Mesenchymal stem cell (in vitro differentiated cells and primary cell): ENCODE measurements around the gene CD63.

Experiments
- DNase-seq: peaks from one replicate; pipeline ENCODE4 v3.0.0-alpha.2; 2013
- H2AFZ ChIP-seq: one replicate; pipeline ENCODE4 v1.6.1; 2013; ENCODE audit warnings: low read depth, mild to moderate bottlenecking, control low read depth, inconsistent platforms, low read length, moderate library complexity
- H2AK5ac ChIP-seq: 2 replicates; pipeline ENCODE4 v1.6.1; 2013; ENCODE audit warnings: low read length, moderate library complexity, mild to moderate bottlenecking, inconsistent platforms; ENCODE audit not compliant: severe bottlenecking
- H2BK120ac ChIP-seq: one replicate; pipeline ENCODE4 v1.6.1; 2013; ENCODE audit warnings: low read depth, mild to moderate bottlenecking, inconsistent platforms, low read length, moderate library complexity
- H2BK12ac ChIP-seq, 2 experiments: one replicate each; pipeline ENCODE4 v1.6.1; 2013; ENCODE audit warnings: inconsistent platforms in 2 of 2, low read length in 2 of 2, mild to moderate bottlenecking in 2 of 2, moderate library complexity in 2 of 2, control low read depth in 1 of 2
- H2BK15ac ChIP-seq: one replicate; pipeline ENCODE4 v1.6.1; 2013; ENCODE audit warnings: mild to moderate bottlenecking, low read depth, inconsistent platforms; ENCODE audit not compliant: poor library complexity, severe bottlenecking
- H2BK5ac ChIP-seq: 2 replicates; pipeline ENCODE4 v1.6.1; 2013; ENCODE audit warnings: low read depth, mild to moderate bottlenecking, low read length, control low read depth, inconsistent platforms; ENCODE audit not compliant: poor library complexity, severe bottlenecking
- H3K14ac ChIP-seq, 2 experiments: one replicate each; pipeline ENCODE4 v1.6.1; 2013; ENCODE audit warnings: inconsistent platforms in 2 of 2, low read length in 2 of 2, control low read depth in 1 of 2, mild to moderate bottlenecking in 1 of 2, moderate library complexity in 1 of 2
- H3K18ac ChIP-seq, 2 experiments: one replicate each; pipeline ENCODE4 v1.6.1; 2013; ENCODE audit warnings: inconsistent platforms in 2 of 2, low read length in 2 of 2, control low read depth in 1 of 2, low read depth in 1 of 2, mild to moderate bottlenecking in 1 of 2
- H3K23ac ChIP-seq, 2 experiments: one replicate each; pipeline ENCODE4 v1.6.1; 2013; ENCODE audit warnings: inconsistent platforms in 2 of 2, low read length in 2 of 2, mild to moderate bottlenecking in 2 of 2, moderate library complexity in 2 of 2, control low read depth in 1 of 2
- H3K27ac ChIP-seq: 2 replicates; pipeline ENCODE4 v1.5.1; 2013; ENCODE audit warnings: mild to moderate bottlenecking, moderate library complexity, low read length, control low read depth, inconsistent platforms; ENCODE audit not compliant: poor library complexity, severe bottlenecking
- H3K27me3 ChIP-seq, 2 experiments: 2 replicates each; pipeline versions ENCODE4 v1.6.1 to v1.7.0; 2013; ENCODE audit warnings: low read length in 2 of 2, mild to moderate bottlenecking in 2 of 2, moderate library complexity in 2 of 2, control low read depth in 1 of 2, inconsistent platforms in 1 of 2; ENCODE audit not compliant: control insufficient read depth in 1 of 2, insufficient read depth in 1 of 2
- H3K36me3 ChIP-seq, 2 experiments: 2 replicates each; pipeline versions ENCODE4 v1.6.1 to v1.7.0; 2013; ENCODE audit warnings: low read length in 2 of 2, control low read depth in 1 of 2, inconsistent platforms in 1 of 2, low read depth in 1 of 2, mild to moderate bottlenecking in 1 of 2; ENCODE audit not compliant: insufficient read depth in 2 of 2, control insufficient read depth in 1 of 2
- H3K4ac ChIP-seq, 2 experiments: one replicate each; pipeline ENCODE4 v1.6.1; 2013; ENCODE audit warnings: inconsistent platforms in 2 of 2, low read length in 2 of 2, mild to moderate bottlenecking in 2 of 2, moderate library complexity in 2 of 2, control low read depth in 1 of 2, low read depth in 1 of 2
- H3K4me1 ChIP-seq: 2 replicates; pipeline ENCODE4 v1.6.1; 2013; ENCODE audit warnings: low read depth, low read length, control low read depth; ENCODE audit not compliant: control insufficient read depth, insufficient read depth
- H3K4me2 ChIP-seq: 2 replicates; pipeline ENCODE4 v1.6.1; 2013; ENCODE audit warnings: low read length, mild to moderate bottlenecking, inconsistent platforms; ENCODE audit not compliant: poor library complexity, severe bottlenecking
- H3K4me3 ChIP-seq, 2 experiments: 2 replicates each; pipeline versions ENCODE4 v1.5.1 to v1.7.0; 2013; ENCODE audit warnings: low read length in 2 of 2, mild to moderate bottlenecking in 2 of 2, control low read depth in 1 of 2, low read depth in 1 of 2; ENCODE audit not compliant: insufficient read depth in 1 of 2
- H3K79me1 ChIP-seq: replicated peaks from 2 replicates; pipeline ENCODE4 v1.6.1; 2013; ENCODE audit warnings: mild to moderate bottlenecking, control low read depth, low read length, inconsistent platforms; ENCODE audit not compliant: poor library complexity, severe bottlenecking
- H3K9ac ChIP-seq: 2 replicates; pipeline ENCODE4 v1.7.0; 2013; ENCODE audit warnings: mild to moderate bottlenecking, low read length, moderate library complexity
- H3K9me3 ChIP-seq: 2 replicates; pipeline ENCODE4 v1.7.0; 2013; ENCODE audit warnings: mild to moderate bottlenecking, low read length; ENCODE audit not compliant: control insufficient read depth
- H4K8ac ChIP-seq: one replicate; pipeline ENCODE4 v1.6.1; 2013; ENCODE audit warnings: inconsistent platforms, mild to moderate bottlenecking, low read length, moderate library complexity
- H4K91ac ChIP-seq: one replicate; pipeline ENCODE4 v1.6.1; 2013; ENCODE audit warnings: mild to moderate bottlenecking, low read length, inconsistent platforms
- WGBS: methylation state at CpG from one replicate; pipeline ENCODE4 v1.1.7; 2013; ENCODE audit warnings: mixed read lengths; 5-methylcytosine and 5-hydroxymethylcytosine counted together

CD63 gene

DNA sequence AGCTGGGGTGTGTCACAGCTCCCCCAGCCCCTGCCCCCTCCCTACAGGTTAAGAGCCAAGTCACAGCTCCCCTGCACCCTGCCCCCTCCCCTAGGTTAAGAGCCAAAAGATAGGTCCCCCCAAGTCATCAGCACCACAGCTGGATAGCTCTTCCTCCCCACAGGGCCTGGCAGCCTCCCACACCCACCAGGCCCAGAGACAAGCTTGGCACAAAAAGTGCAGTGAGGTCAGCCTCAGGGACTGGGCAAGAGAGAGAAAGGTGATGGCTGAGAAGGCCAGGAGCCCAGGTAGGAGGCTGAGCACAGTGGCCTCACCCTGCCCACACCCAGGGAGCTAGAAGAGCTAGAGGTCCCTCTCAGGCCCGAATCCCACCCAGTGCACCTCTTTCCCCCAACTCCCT is 29.8 kb downstream of the CD63 start:
- Histone ChIP-seq H3K4me2 (no peak overlapping the region), H3K4me1 (peaks cover 6% of the 10 kb centered on the region), H4K8ac (no peak overlapping the region), H2BK5ac (no peak overlapping the region), H4K91ac (no peak overlapping the region), H3K79me1 (no peaks in the 10 kb centered on the region), H2BK120ac (no peak overlapping the region), H3K9ac (no peak overlapping the region), H3K27me3 (peaks cover 0 to 26% of the 10 kb centered on the region in 2 experiments), H3K27ac (no peak overlapping the region), H3K4ac (no peak overlapping the region), H2BK15ac (no peak overlapping the region), H2AK5ac (no peak overlapping the region), H3K36me3 (peaks cover 0 to 71% of the 10 kb centered on the region in 2 experiments), H3K18ac (no peak overlapping the region), H3K9me3 (no peaks in the 10 kb centered on the region), H3K4me3 (no peak overlapping the region), H3K14ac (no peak overlapping the region), H3K23ac (no peak overlapping the region), H2AFZ (no peak overlapping the region), H2BK12ac (no peak overlapping the region)
- DNase-seq = no peak
- no CpG with 5 or more reads among the region's 1 CpG for WGBS

GRCh38 chr12:55698241-55698955 is 30.4 kb downstream of the CD63 start:
- WGBS = 86% methylated on average over 16 of the region's 16 CpGs
- Histone ChIP-seq H3K14ac (no peak overlapping the region), H4K8ac (no peak overlapping the region), H3K27me3 (peaks cover 0 to 26% of the 10 kb centered on the region in 2 experiments), H3K36me3 (peaks cover 0 to 77% of the 10 kb centered on the region in 2 experiments), H3K4ac (no peak overlapping the region), H2BK5ac (no peak overlapping the region), H3K23ac (no peak overlapping the region), H3K18ac (no peak overlapping the region), H3K9me3 (no peaks in the 10 kb centered on the region), H4K91ac (no peak overlapping the region), H3K9ac (no peak overlapping the region), H2BK12ac (no peak overlapping the region), H3K4me2 (no peak overlapping the region), H2AK5ac (no peak overlapping the region), H2BK120ac (no peak overlapping the region), H3K4me1 (peaks cover 6% of the 10 kb centered on the region), H2BK15ac (no peak overlapping the region), H3K79me1 (no peaks in the 10 kb centered on the region), H3K27ac (no peak overlapping the region), H2AFZ (no peak overlapping the region), H3K4me3 (no peak overlapping the region)
- no peak for DNase-seq

- Histone ChIP-seq H2BK12ac (no peak overlapping the region), H3K9ac (no peak overlapping the region), H3K4ac (no peak overlapping the region), H2AFZ (no peak overlapping the region), H3K23ac (no peak overlapping the region), H3K18ac (no peak overlapping the region), H3K4me2 (no peak overlapping the region), H3K79me1 (no peaks in the 10 kb centered on the region), H3K36me3 (peaks cover 0 to 79% of the 10 kb centered on the region in 2 experiments), H3K4me3 (no peak overlapping the region), H3K14ac (no peak overlapping the region), H2BK15ac (no peak overlapping the region), H4K8ac (no peak overlapping the region), H3K4me1 (peaks cover 6% of the 10 kb centered on the region), H4K91ac (no peak overlapping the region), H2AK5ac (no peak overlapping the region), H3K27ac (no peak overlapping the region), H3K9me3 (no peaks in the 10 kb centered on the region), H2BK5ac (no peak overlapping the region), H3K27me3 (peaks cover 0 to 26% of the 10 kb centered on the region in 2 experiments), H2BK120ac (no peak overlapping the region)
- DNase-seq = no peak
- WGBS = 75% methylated on average over 7 of the region's 7 CpGs
Observed at GRCh38 chr12:55697686-55698085, 31.1 kb downstream of the CD63 start.

GRCh38 chr12:55696796-55697462 is 31.9 kb downstream of the CD63 start:
- H3K14ac ChIP-seq = no peak overlapping the region
- no peak overlapping the region for H3K4ac ChIP-seq
- H3K9ac ChIP-seq = no peak overlapping the region
- H3K27ac ChIP-seq = no peak overlapping the region
- no peak overlapping the region for H3K4me2 ChIP-seq
- H2BK15ac ChIP-seq = no peak overlapping the region
- no peaks in the 10 kb centered on the region for H3K9me3 ChIP-seq
- peaks cover 0 to 82% of the 10 kb centered on the region in 2 experiments for H3K36me3 ChIP-seq
- H2BK5ac ChIP-seq = no peak overlapping the region
- no peak overlapping the region for H2BK12ac ChIP-seq
- H2BK120ac ChIP-seq = no peak overlapping the region
- DNase-seq = no peak
- WGBS = 87% methylated on average over 18 of the region's 19 CpGs
- no peak overlapping the region for H3K18ac ChIP-seq
- H4K91ac ChIP-seq = no peak overlapping the region
- H2AFZ ChIP-seq = no peak overlapping the region
- H4K8ac ChIP-seq = no peak overlapping the region
- H3K4me1 ChIP-seq = peaks cover 6% of the 10 kb centered on the region
- H2AK5ac ChIP-seq = no peak overlapping the region
- H3K23ac ChIP-seq = no peak overlapping the region
- no peak overlapping the region for H3K4me3 ChIP-seq
- peaks cover 0 to 26% of the 10 kb centered on the region in 2 experiments for H3K27me3 ChIP-seq
- H3K79me1 ChIP-seq = no peaks in the 10 kb centered on the region
